ENCODE measurements around the gene SYNJ1.
"Not testable (repeated sequence)": the region's sequence is repeated elsewhere in the genome, so short reads cannot be mapped to it uniquely, and the experiment has no call there.

Gene SYNJ1

GRCh38 chr21:32611471-32611997 is 116.3 kb downstream of the SYNJ1 start:
- DNase-seq (ENCODE audit: low read depth): no peak

DNA sequence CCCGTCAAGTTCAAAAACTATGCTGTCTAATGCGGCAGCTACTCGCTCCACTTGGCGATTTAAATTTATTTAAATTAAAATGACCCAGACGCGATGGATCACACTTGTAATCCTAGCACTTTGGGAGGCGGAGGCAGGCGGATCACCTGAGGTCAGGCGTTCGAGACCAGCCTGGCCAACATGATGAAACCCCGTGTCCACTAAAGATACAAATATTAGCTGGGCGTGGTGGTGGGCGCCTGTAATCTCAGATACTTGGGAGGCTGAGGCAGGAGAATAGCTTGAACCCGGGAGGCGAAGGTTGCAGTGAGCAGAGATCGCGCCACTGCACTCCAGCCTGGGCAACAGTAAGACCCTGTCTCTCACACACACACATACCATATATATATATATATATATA is 116.9 kb downstream of the SYNJ1 start:
- not testable (repeated sequence) for DNase-seq (ENCODE audit: low read depth)

- no peak for DNase-seq (ENCODE audit: low read depth)
Measured at GRCh38 chr21:32608851-32609250, 119.0 kb downstream of the SYNJ1 start.

DNA sequence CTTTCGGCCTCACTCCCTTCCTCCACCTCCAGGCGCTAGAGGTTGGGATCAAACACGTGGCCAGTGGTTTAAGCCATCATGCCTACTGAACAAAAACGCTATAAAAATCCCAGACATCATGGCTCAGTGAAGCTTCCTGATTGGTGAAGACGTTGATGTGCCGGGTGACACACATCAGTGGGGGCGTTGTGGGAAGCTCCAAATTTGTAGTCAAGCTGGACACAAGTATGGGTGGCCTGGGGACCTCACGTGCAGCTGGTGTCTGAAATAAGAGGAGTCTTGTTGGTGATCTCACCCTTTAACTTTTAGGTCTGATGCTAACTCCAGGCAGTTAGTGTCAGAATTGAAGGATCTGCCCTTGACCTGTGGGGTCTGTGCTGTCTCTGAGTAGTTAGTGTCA is 122.3 kb downstream of the SYNJ1 start:
- no peak for DNase-seq (ENCODE audit: low read depth)

- DNase-seq (ENCODE audit: low read depth): no peak
Measured at GRCh38 chr21:32604464-32604863, 123.3 kb downstream of the SYNJ1 start.

- no peak for DNase-seq (ENCODE audit: low read depth)
Measured at GRCh38 chr21:32603131-32603530, 124.7 kb downstream of the SYNJ1 start.

DNA sequence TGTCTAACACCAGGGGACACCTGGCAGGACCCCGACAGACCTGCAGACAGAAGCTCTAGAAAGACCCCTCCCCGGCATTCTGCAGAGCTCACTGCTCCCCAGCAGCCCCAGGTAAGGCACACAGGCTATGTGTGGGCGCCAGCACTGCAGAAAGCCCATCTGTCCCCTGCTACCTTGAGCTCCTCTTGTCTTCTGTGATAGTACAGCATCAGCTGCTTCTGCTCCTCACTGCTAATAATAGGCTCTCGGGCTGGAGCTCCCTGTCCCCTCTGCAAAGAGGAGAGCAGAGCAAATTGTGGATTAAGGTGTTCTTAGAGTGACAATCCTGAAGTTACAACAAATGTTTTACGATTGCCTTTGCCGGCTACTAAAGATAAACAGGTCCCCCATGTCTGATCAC is 125.7 kb downstream of the SYNJ1 start:
- DNase-seq (ENCODE audit: low read depth): no peak

- DNase-seq (ENCODE audit: low read depth): no peak
Measured at GRCh38 chr21:32599526-32599925, 128.3 kb downstream of the SYNJ1 start.

GRCh38 chr21:32599091-32599490 is 128.7 kb downstream of the SYNJ1 start:
- DNase-seq (ENCODE audit: low read depth): no peak

DNA sequence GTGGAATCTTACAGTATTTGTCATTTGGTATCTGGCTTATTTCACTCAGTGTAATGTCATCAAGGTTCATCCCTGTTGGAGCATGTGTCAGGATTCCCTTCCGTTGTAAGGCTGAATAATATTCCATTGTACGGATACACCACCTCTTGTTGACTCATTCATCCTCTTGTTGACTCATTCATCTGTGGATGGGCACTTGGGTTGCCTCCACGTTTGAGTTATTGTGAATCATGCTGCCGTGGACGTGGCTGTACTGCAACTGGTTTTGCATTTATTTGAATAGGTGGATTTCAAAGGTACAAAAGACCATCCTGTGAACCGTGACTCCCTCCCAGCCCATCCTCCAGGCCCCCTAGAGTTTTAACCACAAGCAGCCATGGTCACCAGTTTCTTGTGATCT is 130.6 kb downstream of the SYNJ1 start:
- DNase-seq (ENCODE audit: low read depth): no peak

DNA sequence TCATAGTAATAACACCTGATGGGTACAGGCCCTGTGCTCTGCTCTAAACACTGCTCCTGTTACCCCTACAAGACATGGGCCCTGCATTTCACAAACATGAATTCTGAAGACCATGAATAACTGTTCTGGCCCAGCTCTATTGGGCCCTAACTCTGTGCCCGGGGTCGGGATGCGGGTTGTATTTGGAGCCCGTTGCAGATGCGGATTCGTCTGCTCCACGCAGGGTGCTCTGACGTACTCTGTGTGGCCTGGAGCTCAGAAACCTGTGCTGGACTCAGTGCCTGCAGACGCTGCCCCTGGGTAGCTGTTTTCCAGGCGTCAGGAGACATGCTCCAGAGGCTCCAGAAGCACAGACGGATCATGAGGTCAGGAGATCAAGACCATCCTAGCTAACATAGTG is 132.4 kb downstream of the SYNJ1 start:
- no peak for DNase-seq (ENCODE audit: low read depth)

GRCh38 chr21:32593690-32594089 is 134.1 kb downstream of the SYNJ1 start:
- no peak for DNase-seq (ENCODE audit: low read depth)

GRCh38 chr21:32592929-32593502 is 134.8 kb downstream of the SYNJ1 start:
- DNase-seq (ENCODE audit: low read depth): no peak

- DNase-seq (ENCODE audit: low read depth): no peak
Measured at GRCh38 chr21:32590130-32590529, 137.7 kb downstream of the SYNJ1 start.

DNA sequence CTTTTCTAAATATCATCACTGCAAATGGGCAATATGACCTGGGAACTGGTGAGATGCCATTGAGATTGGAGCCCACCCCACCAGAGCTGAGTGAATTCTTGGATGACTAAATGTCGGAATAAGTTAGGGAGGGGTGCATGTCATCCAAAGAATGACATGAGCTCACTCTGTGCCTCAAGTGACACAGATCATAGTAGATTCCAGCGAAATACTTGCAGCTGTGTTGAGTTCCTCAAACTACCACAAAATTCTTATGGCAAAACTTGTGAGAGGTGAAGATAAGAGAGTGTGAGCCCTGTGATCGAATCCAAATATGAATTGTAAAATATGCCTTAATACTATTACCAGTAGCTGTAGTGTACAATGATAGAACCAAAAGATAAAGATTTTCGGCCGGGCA is 140.2 kb downstream of the SYNJ1 start:
- DNase-seq (ENCODE audit: low read depth): no peak

- DNase-seq (ENCODE audit: low read depth): no peak
Measured at GRCh38 chr21:32587120-32587519, 140.7 kb downstream of the SYNJ1 start.

DNA sequence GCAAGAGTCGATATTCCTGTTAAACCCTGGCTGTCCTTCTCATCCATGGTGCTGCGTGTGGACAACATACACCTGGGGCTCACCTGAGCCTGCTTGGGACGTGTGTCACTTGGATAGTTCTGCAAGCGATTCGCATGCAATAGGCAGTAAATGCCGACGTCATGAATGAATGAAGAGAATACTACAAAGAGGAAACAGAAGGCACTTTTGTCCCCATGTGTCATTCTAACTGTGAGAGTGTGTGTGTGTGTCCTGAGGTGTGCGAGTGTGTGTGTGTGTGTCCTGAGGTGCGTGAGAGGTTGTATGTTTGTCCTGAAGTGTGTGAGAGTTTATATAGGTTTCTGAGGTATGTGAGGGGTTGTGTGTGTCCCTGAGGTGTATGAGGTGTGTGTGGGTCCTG is 141.8 kb downstream of the SYNJ1 start:
- DNase-seq (ENCODE audit: low read depth): no peak

DNA sequence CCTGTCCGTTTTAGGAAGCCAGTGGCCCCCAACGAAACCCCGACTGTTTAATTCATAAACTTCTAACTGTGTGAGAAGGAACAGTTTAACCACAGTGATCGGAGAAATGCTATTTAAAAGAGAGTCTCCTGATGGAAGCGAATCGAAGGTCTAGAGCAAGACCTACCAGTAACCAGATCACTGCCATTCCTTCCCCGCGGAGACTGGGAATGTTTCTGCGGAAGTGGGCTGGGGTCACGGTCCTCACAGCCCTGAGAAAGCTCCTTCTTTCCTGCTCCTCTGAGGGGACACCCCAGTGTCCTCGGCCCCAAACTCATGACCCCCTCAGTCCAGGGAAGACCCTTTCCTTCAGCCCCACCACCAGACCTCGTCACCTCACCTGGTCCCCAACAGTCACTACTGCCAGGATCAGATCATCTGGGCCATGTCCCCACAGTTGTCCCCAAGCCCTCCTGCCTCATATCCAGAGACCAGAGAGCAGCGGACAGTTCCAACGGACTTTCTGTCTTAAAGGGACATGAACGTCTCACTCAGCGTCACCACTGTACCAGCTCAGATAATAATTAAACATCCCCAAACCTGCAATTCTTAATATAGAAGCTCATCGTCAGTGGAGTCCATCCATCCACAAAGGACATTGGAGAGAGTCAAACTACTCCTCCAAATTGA is 142.6 kb downstream of the SYNJ1 start, which contains the start of gene TCP10L:
Gene TCP10L, minus strand, starts transcription at position 482 of the 669 bp plus-strand sequence. CDS start 1,219 bp downstream, outside the sequence.
- no peak for DNase-seq (ENCODE audit: low read depth)

GRCh38 chr21:32584472-32584871 is 143.3 kb downstream of the SYNJ1 start:
- DNase-seq (ENCODE audit: low read depth): no peak

DNA sequence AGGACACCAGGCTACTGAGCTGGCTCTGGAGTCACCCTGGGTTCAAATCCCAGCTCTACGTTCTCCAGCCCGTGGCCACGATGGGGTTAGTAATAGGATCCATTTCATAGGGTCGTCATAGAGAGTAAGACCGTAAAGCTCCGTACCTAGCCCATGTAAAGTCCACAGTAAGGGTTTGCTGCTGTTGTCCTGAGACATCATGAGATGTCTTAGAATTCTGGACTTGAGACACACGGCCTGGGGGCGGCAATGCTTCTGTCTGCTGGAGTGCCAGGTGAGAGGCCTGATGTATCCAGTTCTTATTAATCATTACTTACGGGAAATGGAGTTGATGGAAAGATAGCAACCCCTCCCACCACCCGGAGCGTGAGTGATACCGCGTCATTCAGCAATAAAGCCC is 146.1 kb downstream of the SYNJ1 start:
- no peak for DNase-seq (ENCODE audit: low read depth)

DNA sequence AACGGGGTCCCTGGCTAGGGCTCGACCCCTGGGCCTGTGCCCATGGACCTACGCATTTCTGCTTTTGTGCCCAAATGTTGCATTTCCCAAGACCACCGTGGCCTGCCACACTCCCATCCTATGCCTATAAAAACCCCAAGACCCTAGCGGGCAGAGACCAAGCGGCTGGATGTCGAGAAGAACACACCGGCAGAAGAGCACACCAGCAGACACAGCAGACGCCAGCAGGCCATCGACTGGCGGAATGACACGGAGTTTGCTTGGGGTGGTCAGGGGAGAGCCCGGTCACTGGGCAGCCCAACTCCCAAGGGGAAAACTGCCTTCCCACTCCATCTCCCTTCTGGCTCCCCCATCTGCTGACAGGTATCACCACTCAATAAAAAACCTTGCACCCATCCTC is 146.9 kb downstream of the SYNJ1 start:
- no peak for DNase-seq (ENCODE audit: low read depth)
